MG63 (cell line): Measurements from ENCODE around the gene FAM3B. TPM values are rescaled to one million over a fixed set of nuclear protein-coding genes. Genes with fewer than 3 reads are reported as not detected.

ENCODE experiments used
- DNase-seq: peaks from one replicate; pipeline ENCODE4 v3.0.0-alpha.2; 2020
- H3K27me3 ChIP-seq: fragments of 250-450 bp; sonication (Bioruptor Pico); 2 replicates; pipeline ENCODE4 v1.5.1; 2020; ENCODE audit warnings: mild to moderate bottlenecking, moderate library complexity
- H3K36me3 ChIP-seq: fragments of 250-450 bp; sonication (Bioruptor Pico); 2 replicates; pipeline ENCODE4 v1.5.1; 2020; ENCODE audit warnings: mild to moderate bottlenecking, moderate library complexity
- H3K4me3 ChIP-seq: fragments of 250-450 bp; sonication (Bioruptor Pico); 2 replicates; pipeline ENCODE4 v1.5.1; 2020; ENCODE audit warnings: mild to moderate bottlenecking, moderate library complexity
- H3K9me3 ChIP-seq: fragments of 250-450 bp; sonication (Bioruptor Pico); 2 replicates; pipeline ENCODE4 v1.5.1; 2020; ENCODE audit warnings: mild to moderate bottlenecking, moderate library complexity
- total RNA-seq: library from RNA; depleted of rRNA; stranded (reverse); fragments of >200 nt; shearing (Covaris generic); gene quantifications from 2 replicates; pipeline ENCODE4 v1.2.3, GENCODE V29; 2014; ENCODE audit warnings: low replicate concordance; rRNA removed

Gene FAM3B
- total RNA-seq = not detected in 2 replicates

DNA sequence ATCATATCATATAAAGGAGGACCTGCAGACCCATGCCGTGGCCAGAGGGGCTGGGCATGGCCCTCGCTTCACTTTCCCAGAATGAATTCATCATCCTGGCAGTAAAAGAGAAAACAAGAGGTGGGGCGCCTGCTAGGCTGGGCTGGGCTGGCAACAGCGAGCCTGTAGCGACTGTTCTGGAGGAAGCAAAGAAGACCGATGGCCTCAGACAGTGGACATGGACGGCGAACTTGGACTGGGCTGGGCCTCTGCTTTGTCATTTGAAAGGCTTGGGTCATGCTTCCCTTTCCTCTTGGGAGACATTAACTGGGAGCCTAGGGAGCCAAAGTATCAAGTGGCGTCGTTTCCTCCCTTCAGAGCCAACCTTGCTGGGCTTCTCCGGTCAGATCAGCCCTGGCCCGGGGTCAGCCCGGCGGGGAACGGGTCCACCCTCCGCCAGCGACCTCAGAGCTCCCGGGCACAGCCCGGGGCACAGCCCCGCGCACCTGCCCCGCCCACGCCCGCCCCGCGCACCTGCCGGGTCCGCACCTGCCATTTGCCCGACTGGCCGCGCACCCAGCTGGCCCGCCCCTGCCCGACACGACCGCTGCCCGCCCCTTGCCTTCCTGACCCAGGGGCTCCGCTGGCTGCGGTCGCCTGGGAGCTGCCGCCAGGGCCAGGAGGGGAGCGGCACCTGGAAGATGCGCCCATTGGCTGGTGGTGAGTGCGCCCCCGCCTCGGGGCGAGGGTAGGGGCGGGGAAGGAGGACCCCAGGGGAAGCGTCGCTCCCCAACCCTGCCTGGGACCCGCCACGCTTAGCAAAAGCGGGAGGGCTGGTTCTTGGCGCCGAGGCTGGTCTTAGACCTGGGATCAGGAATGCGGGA is at the start of gene FAM3B:
Gene FAM3B (plus strand): TSS at position 602 of the 863 bp plus-strand sequence. CDS start 79 bp downstream, at position 681.
- peaks cover 10% of the 10 kb centered on the region for H3K27me3 ChIP-seq
- no peaks in the 10 kb centered on the region for H3K36me3 ChIP-seq
- H3K4me3 ChIP-seq = no peak within 1 kb of the TSS
- DNase-seq = no peak
- H3K9me3 ChIP-seq = no peaks in the 10 kb centered on the region

GRCh38 chr21:41267346-41267745 is 49.3 kb upstream of the FAM3B start:
- DNase-seq = no peak
- peaks cover 17% of the 10 kb centered on the region for H3K9me3 ChIP-seq
- H3K27me3 ChIP-seq = no peaks in the 10 kb centered on the region
- peaks cover 63% of the 10 kb centered on the region for H3K36me3 ChIP-seq
- no peak overlapping the region for H3K4me3 ChIP-seq

- no peaks in the 10 kb centered on the region for H3K27me3 ChIP-seq
- H3K36me3 ChIP-seq = peaks cover 62% of the 10 kb centered on the region
- peaks cover 17% of the 10 kb centered on the region for H3K9me3 ChIP-seq
- H3K4me3 ChIP-seq = no peak overlapping the region
- DNase-seq = no peak
These were observed 47.1 kb upstream of the FAM3B start for GRCh38 chr21:41269535-41269934.

DNA sequence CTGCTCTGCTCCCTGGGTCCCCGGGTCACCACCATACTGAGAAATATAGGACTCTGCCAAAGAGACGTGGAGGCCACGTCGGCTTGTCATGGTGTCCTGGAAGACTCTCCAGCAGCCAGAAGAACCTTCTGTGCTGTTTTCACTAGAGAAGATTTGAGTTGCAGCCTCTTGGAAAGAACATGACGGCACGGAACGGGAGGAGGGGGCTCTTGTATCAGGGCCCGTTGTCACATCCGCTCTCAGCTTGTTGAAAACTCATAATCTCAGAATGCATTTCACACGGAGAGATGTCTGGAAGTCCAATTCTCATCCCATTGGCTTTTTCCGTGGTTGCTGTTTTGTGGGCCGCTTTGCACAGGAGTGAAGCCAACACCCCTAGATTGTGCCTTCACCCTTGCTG is 39.4 kb upstream of the FAM3B start:
- Histone ChIP-seq H3K4me3 (no peak overlapping the region), H3K27me3 (no peaks in the 10 kb centered on the region), H3K9me3 (peaks cover 1% of the 10 kb centered on the region), H3K36me3 (peaks cover 45% of the 10 kb centered on the region)
- DNase-seq = no peak

GRCh38 chr21:41277846-41278245 is 38.8 kb upstream of the FAM3B start:
- Histone ChIP-seq H3K36me3 (peaks cover 39% of the 10 kb centered on the region), H3K9me3 (no peaks in the 10 kb centered on the region), H3K27me3 (no peaks in the 10 kb centered on the region), H3K4me3 (no peak overlapping the region)
- no peak for DNase-seq

- Histone ChIP-seq H3K27me3 (no peaks in the 10 kb centered on the region), H3K4me3 (no peak overlapping the region), H3K9me3 (no peaks in the 10 kb centered on the region), H3K36me3 (peaks cover 21% of the 10 kb centered on the region)
- no peak for DNase-seq
These were observed 36.3 kb upstream of the FAM3B start for GRCh38 chr21:41280115-41280919.

- no peak for DNase-seq
- no peaks in the 10 kb centered on the region for H3K9me3 ChIP-seq
- H3K4me3 ChIP-seq = no peak overlapping the region
- peaks cover 4% of the 10 kb centered on the region; the same call in 1 of the 2 replicates for H3K36me3 ChIP-seq
- H3K27me3 ChIP-seq = peaks cover 5% of the 10 kb centered on the region; the same call in 1 of the 2 replicates
These were observed 34.2 kb upstream of the FAM3B start for GRCh38 chr21:41282412-41282811.

DNA sequence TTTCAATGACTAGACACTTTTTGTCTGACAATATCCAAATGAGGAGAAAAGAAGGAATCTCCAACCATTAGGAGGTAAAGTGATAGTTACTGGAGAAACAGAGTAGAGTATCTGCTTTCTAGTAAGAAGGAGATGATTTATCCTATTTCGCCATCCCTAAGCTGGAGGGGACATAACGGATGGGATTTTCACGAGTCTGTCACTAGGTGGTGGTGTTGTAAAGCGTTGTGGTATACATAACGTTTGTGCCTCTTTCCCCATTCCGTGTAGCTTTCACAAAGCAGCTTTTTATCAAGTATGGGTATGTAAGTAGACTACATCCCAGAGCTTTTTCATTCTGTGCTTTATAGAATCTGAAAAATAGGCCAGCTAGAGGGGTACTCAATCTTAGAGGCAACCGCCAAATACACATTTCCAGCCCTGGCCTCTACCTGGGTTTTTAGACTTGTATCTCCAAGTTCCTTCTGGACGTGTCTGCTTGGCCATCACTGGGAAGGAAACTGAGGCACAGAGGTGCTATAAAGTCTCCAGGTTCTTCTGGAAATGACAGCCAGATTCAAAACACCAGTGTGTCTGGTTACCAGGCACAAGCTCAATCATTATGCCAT is 33.3 kb upstream of the FAM3B start:
- H3K36me3 ChIP-seq = no peaks in the 10 kb centered on the region; the same call in 1 of the 2 replicates
- no peaks in the 10 kb centered on the region for H3K9me3 ChIP-seq
- peak; percentile 23 for DNase-seq
- no peak overlapping the region for H3K4me3 ChIP-seq
- peaks cover 11% of the 10 kb centered on the region for H3K27me3 ChIP-seq

DNA sequence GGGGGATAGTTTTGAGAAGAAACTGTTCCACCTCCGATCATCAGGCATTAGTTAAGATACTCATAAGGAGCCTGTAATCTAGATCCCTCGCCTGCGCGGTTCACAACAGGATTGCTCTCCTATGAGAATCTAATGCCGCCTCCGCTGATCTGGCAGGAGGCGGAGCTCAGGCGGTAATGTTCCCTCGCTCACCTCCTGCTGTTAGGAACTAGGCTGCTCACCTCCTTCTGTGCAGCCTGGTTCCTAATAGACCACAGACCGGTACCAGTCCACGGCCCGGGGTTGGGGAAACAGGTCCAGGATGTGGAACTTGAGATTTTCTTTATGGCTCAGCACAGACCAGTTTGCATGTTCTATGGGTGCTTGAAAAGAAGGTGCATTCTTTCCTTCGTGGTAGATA is 27.2 kb upstream of the FAM3B start:
- Histone ChIP-seq H3K36me3 (no peaks in the 10 kb centered on the region), H3K9me3 (no peaks in the 10 kb centered on the region), H3K27me3 (peaks cover 16% of the 10 kb centered on the region), H3K4me3 (no peak overlapping the region)
- peak; percentile 38 for DNase-seq

DNA sequence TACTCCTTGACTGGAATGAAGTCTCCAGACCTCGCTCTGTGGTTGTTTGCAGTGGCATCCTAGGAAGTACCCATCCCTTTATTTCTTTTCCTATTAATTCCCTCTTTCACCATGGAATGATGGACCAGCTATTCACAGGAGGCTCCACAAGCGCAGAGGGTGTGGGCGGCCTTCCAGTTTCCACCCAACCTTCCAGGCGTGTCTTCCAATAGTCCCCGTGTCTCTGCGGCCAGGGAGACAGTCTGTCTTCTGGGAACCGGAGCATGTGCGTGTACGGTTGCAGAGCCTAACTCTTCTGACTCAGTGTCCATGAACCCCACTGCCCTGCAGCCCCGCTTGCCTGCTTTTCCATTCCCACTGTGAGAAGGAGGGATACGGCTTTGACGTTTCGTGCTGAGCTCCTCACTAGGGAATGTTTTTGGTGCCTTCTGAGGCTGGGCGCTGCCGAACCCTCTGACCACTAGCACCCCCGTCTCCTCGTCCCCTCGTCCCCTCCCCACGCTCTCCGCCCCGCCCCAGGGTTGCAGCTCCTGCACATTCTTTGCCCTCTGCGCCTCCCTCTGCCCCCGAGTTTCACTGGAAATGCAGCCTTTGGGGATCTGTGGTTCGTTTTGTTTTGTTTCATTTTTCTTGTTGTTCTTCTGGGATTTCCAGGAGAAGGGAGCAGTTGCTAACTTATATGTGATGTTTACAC is 26.3 kb upstream of the FAM3B start:
- DNase-seq = peak; percentile 17
- Histone ChIP-seq H3K4me3 (peak overlapping the region; percentile 25), H3K36me3 (no peaks in the 10 kb centered on the region), H3K9me3 (no peaks in the 10 kb centered on the region), H3K27me3 (peaks cover 16% of the 10 kb centered on the region)

DNA sequence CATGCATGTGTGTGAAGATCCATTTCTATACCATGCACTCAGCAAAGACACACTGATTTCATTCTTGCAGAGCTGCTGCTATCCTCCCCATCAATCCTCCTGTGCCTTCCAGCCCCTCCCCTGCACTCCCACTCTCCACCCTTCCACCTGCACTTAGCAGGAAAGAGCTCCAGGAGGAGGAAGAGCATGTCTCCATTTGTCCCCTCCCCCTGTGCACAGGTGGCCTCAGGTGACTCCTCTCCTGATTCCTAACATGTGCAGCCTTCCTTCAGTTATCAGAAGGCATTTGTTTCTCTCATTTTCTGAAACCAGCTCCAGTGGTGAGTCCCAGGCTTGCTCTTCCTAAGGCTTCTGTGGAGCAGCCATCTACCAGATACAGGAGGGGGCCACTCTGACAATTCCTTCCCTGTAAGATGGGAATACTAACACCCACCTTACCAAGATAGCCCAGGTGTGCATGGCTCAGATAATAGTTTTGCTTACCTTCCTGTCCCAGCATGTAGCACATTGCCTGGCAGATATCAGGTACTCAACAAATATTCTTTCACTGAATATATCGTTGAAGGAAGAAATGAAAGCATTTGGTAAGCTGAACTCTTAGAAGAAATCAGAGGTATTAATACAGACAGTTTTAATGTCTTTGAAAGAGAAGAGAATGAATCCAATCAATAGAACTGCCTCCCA is 21.9 kb upstream of the FAM3B start:
- Histone ChIP-seq H3K4me3 (no peak overlapping the region), H3K9me3 (no peaks in the 10 kb centered on the region; the same call in 1 of the 2 replicates), H3K36me3 (no peaks in the 10 kb centered on the region), H3K27me3 (peaks cover 4% of the 10 kb centered on the region)
- DNase-seq = no peak

GRCh38 chr21:41295721-41296254 is 20.8 kb upstream of the FAM3B start:
- Histone ChIP-seq H3K36me3 (no peaks in the 10 kb centered on the region), H3K27me3 (peaks cover 3% of the 10 kb centered on the region; the same call in 1 of the 2 replicates), H3K4me3 (no peak overlapping the region), H3K9me3 (no peaks in the 10 kb centered on the region; the same call in 1 of the 2 replicates)
- DNase-seq = no peak

DNA sequence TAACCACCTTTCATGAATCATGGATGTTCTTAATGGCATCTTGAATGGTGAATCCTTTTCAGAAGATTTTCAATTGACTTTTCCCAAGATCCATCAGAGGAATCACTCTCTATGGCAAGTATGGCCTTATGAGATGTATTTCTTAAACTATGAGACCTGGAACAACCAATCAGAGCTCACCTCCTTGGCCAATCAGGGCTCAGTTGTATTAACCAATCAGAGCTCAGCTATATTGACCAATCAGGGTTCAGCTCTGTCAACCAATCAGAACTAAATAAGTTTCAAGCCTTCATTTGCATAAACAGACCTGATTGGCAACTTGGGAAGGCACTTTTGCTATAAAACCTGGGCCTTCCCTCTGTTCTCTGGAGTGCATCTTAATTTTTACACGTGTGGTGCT is 13.6 kb upstream of the FAM3B start:
- no peaks in the 10 kb centered on the region for H3K36me3 ChIP-seq
- H3K9me3 ChIP-seq = peaks cover 8% of the 10 kb centered on the region
- H3K4me3 ChIP-seq = no peak overlapping the region
- no peak for DNase-seq
- peaks cover 3% of the 10 kb centered on the region; the same call in 1 of the 2 replicates for H3K27me3 ChIP-seq

DNA sequence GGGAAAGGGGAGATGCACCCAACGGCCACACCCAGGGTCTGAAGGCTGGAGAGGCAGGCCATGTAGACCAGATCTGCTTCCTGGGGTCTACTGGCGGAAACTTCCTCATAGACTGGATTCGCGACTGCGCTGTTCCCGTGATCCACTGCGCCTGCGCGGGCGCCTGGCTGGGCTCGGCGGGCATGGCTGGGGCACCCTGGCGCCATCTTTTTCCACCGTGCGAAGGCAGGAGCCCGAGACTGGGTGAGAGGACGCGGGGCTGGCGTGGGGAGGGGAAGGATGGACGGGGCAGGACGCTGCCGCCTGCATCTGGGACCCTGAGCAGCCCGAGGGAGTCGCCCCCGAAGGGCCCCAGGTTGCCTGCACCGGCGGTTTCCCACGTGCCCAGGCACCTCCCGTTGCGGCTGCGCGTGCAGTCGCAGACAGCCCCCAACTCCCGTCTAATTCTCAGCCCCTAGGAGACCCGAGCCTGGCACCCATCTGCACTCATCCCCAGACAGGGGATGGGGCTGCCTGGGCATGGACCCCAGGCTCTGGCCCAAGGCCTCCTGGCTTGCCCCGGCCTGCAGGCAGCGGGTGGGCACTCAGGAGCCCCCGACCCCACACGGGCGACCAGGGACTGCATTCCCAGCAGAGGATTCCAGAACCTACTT is 12.4 kb upstream of the FAM3B start:
- H3K9me3 ChIP-seq = peaks cover 8% of the 10 kb centered on the region; the same call in 1 of the 2 replicates
- no peaks in the 10 kb centered on the region for H3K27me3 ChIP-seq
- H3K36me3 ChIP-seq = no peaks in the 10 kb centered on the region
- H3K4me3 ChIP-seq = no peak overlapping the region
- DNase-seq = no peak

DNA sequence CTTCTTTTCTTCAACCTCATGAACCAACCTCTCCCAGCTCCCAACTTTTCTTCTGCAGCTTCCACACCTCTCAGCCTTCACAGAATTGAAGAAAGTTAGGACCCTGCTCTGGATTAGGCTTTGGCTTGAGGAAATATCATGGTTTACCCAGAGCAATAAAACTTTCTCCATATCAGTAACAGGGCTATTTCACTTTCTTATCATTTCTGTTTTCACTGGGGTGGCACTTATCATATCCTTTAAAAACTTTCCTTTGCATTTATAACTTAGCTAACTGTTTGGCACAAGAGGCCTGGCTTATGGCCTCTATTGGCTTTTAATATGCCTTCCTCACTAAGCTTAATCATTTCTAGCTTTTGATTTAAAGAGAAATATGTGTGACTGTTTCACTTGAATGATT is 9.4 kb upstream of the FAM3B start:
- H3K9me3 ChIP-seq = peaks cover 5% of the 10 kb centered on the region; the same call in 1 of the 2 replicates
- H3K27me3 ChIP-seq = no peaks in the 10 kb centered on the region
- no peaks in the 10 kb centered on the region for H3K36me3 ChIP-seq
- DNase-seq = no peak
- H3K4me3 ChIP-seq = no peak overlapping the region
